ENCODE measurements around the gene YDJC.
"Not testable (repeated sequence)": the region's sequence is repeated elsewhere in the genome, so short reads cannot be mapped to it uniquely, and the experiment has no call there.

The YDJC gene, protein sequence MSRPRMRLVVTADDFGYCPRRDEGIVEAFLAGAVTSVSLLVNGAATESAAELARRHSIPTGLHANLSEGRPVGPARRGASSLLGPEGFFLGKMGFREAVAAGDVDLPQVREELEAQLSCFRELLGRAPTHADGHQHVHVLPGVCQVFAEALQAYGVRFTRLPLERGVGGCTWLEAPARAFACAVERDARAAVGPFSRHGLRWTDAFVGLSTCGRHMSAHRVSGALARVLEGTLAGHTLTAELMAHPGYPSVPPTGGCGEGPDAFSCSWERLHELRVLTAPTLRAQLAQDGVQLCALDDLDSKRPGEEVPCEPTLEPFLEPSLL

DNA sequence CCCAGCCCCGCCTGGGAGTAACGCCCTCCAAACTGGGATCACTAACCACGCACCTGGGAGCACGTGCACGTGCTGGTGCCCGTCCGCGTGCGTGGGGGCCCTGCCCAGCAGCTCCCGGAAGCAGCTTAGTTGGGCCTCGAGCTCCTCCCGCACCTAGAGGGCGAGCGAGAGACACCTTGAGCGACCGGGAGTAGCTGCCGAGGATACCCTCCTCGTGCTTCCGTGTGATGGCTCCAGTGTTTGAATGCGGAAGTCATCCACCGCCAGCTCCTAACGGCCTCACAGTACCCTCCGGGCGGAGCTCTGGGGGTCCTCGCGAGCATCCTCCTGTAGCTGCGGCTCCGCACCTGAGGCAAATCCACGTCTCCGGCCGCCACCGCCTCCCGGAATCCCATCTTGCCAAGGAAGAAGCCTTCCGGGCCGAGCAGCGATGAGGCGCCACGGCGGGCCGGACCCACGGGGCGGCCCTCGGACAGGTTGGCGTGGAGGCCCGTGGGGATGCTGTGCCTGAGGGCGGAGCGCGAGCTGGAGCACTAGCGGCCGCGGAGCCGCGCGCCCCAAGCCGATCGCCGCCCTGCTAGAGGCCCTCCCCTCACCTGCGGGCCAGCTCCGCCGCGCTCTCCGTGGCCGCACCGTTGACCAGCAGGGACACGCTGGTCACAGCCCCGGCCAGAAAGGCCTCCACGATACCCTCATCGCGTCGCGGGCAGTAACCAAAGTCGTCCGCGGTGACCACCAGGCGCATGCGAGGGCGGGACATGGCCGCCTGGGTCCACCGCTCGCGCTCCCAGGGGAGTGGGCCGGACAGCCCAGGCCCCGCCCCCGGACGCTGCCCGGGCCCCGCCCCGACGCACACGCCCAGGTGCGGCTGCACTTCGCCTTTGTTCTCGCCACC is at the start of gene YDJC:
Gene YDJC, minus strand, starts transcription at position 768 of the 895 bp plus-strand sequence. Its CDS starts 8 bp downstream, at position 760.
- peak; percentile 95 for DNase-seq (ENCODE audit: low spot score)

DNA sequence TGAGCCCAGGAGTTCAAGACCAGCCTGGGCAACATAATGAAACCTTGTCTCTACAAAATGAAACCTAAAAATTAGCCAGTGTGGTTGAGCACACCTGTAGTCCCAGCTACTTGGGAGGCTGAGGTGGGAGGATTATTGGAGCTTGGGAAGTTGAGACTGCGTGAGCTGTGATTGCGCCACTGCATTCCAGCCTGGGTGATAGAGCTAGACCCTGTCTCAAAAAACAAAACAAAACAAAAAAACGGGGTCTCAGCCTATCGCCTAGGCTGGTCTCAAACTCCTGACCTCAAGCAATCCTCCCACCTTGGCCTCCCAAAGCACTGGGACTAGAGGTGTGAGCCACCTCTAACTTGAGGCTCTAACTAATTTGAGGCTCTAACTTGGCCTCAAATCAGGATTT is 49.6 kb upstream of the YDJC start:
- DNase-seq (ENCODE audit: low spot score): no peak

DNA sequence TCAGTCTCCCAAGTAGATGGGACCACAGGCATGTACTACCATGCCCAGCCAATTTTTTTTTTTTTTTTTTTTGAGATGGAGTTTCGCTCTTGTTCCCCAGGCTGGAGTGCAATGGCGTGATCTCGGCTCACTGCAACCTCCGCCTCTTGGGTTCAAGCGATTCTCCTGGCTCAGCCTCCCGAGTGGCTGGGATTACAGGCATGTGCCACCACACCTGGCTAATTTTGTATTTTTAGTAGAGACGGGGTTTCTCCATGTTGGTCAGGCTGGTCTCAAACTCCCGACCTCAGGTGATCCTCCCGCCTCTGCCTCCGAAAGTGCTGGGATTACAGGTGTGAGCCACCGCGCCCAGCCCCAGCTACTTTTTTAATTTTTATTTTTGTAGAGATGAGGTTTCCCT is 49.0 kb upstream of the YDJC start:
- DNase-seq (ENCODE audit: low spot score): not testable (repeated sequence)

DNA sequence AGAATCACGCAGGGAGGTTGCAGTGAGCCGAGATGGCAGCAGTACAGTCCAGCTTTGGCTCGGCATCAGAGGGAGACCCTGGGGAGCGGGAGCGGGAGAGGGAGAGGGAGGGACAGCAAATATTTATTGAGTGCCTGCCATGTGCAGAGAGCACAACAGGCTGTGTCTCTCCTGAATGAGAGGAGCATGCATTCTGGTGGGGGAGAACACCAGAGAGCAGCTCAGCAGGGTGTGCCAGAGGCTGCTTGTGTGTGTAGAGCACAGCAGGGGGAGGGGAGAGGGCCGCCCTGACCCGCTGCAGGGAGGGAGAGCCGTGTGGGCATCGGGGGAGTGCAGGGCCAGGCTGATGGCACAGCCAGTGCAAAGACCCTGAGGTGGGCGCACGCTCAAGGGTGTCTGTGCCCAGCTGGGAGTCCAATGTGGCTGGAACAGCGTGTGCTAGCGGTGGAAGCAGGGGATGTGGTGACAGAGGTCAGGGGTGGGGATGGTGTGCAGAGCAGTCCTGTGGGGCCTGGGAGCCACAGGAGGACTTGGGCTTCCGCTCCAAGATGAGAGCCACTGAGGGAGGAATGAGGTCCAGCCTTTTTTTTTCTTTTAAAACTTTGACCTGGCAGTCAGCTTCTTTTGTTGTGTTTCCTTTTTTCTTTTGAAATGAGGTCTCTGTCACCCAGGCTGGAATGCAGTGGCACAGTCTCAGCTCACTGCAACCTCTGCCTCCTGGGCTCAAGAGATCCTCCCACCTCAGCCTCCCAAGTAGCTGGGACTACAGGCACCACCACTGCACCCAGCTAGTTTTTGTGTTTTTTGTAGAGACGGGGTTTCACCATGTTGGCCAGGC is 48.0 kb upstream of the YDJC start:
- no peak for DNase-seq (ENCODE audit: low spot score)

DNA sequence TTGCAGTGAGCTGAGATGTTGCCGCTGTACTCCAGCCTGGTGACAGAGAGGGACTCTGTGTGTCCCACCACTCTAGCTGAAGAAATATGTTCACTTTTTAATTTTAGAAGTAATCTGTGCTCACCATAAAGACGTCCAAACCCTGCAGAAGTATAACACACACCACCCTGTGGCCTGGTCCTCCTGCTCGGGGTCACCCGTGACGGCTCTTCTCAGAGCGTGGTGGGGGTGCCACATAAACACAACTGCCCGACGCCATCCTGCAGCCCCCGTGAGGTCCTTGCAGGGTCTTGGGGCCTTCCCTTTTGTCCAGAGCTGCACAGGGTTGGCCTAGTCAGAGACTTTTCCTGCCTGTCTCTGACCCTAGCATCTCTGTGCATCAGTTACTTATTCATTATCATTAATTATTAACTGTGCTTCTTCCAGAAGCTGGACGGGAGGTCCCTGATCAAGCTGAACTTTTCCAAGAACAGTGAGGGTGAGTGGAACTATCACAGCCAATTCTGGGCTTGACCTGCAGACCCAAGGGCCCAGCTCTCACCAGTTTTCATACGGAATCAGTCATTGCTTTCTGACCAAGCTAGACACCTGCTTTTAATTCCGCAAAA is 44.9 kb upstream of the YDJC start:
- no peak for DNase-seq (ENCODE audit: low spot score)

DNA sequence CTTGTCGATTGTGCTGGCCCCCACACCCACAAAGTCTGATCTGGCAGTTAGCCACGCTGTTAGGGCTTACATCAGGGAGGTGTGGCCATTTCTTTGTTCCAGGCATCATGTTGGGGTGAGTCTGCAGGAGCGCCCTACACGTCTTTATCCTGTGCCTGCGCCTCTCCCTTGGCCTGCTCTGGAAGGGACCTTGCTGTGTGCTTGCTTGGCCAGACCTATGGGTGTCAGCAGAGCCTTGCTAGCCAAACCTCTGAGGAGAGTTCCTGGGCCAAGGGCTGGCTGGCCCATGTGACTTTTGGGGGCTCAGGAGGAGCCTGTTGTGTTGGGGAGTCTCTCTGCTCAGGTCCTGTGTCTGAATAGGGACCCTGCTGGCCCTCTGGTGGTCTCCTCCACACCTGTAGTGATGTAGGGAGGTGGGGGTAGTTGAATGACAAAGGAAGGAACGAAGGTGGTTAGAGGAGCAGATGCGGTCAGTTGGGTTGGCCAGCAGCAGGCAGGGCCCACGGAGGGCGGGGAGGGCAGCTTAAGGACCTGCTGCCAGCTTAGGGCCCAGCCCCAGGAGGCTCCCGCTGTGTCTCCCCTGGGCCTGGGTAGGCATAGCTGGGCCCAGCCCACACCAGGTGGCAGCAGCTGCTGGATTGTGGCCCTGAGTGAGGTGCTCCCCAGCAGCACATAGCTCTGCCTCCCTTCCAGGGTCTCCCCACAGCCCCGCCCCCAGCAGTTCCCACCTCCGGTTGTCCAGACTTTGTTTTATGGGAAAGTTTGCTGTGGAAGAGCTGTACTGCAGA is 43.9 kb upstream of the YDJC start:
- DNase-seq (ENCODE audit: low spot score): no peak

DNA sequence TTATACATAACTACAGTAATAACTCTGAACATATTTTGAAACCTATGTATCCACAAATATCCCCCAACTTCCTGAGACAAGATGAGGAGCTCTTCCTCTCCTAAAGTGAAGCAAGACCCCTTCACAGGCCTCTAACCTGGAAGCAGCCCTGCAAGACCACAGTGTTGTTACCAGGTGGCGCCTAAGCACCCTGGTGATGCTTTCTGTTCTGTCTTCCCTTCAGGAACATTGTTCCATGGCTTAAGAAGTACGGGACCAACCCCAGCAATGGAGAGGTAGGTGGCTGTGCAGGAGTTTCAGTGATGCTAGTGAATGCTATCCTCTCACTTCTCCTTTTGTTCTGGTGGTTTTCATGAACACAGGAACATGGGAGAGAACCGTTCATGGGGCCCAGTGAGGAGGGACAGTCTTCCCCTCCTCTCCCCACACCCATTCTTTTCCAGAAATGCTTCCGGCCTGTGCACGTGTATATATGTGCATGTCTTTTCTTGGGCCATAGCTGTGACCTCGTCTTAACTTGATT is 42.3 kb upstream of the YDJC start:
- DNase-seq (ENCODE audit: low spot score): no peak

DNA sequence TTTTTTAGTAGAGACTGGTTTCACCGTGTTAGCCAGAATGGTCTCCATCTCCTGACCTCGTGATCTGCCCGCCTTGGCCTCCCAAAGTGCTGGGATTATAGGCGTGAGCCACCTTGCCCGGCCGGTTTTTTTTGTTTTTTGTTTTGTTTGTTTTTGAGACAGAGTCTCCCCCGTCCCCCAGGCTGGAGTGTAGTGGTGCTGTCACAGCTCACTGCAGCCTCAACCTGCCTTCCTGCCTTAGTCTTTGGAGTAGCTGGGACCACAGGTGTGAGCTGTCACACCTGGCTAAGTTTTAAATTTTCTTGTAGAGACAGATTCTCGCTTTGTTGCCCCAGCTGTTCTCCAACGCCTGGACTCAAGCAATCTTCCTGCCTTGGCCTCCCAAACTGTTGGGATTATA is 39.2 kb upstream of the YDJC start:
- DNase-seq (ENCODE audit: low spot score): no peak

DNA sequence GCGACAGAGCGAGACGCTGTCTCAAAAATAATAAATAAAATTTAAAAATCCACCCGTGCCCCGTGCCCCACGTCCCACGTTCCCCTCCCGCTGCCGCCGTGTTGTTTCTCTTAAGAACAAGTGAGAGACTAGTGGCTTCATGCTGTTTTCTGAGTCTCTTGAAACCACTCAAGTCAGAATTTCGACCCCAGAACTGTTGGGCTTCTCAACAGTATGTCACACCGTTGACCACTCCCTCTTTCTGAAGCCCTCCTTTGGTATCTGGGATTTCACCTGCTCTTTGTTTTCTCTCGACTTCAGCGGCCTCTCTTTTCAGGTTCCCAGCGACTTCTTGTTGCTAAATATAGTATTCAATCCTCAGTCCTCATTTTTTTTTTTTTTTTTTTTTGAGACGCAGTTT is 37.0 kb upstream of the YDJC start:
- DNase-seq (ENCODE audit: low spot score): no peak

DNA sequence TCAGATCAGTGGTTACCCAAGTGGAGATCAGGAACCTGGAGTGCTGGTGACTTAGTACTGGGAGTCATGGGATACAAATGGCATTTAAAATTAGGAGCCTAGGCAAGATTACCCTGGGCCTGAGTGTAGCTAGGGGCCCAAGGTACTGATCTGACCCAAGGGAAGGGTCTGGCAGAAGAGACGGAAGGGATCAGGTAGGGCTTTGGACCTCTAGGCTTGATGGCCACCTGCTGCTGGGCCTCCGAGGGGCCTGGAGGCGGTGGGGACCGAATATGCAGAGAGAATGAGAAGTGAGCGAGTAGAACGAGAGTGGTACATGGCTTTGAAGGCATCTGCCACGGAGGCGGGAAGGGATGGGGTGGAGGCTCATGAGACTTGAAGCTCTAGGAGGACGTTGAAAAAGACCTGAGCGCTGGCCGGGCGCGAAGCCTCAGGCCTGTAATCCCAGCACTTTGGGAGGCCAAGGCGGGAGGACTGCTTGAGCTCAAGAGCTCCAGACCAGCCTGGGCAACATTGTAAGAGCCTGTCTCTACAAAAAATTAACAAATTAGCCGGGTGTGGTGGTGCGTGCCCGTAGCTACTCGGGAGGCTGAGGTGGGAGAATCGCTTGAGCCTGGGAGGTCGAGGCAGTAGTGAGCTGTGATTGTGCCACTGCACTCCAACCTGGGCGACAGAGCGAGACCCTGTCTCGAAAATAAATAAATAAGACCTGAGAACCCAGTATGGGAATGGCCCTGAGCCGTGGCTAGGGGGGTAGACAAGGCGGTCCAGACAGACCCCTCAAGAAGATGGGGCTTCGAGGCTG is 35.4 kb upstream of the YDJC start:
- DNase-seq (ENCODE audit: low spot score): no peak

DNA sequence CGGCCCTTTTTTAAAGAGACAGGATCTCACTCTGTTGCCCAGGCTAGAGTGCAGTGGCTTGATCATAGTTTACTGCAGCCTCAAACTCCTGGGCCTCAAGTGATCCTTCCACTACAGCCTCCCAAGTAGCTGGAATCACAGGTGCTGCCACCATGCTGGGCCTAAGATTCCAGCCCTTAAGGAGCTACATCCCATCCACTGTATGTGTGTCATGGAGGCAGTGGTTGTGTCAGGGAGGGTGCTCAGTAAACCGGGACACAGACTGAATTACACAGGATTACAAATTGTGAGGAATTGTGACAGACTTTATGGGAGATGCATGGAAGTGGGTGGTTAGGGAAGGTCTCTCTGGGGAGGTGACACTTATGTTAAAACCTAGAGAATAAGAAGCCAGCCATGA is 33.9 kb upstream of the YDJC start:
- no peak for DNase-seq (ENCODE audit: low spot score)

DNA sequence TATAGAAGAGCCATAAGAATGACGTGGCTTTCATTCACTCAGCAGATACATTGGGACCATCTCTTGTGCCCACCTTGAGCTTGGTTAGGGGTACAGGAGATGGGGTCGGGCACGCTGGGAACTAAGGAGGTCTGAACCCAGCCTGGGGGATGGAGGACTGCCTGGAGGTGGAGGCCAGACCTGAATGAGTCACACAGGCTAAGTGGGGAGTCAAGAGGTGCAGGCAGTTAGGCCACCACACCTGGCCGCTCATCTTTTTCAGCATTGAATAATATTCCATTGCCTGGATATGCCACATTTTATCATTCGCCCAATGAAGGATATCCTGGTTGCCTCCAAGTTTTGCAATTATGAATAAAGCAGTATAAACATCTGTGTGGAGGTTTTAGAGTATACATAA is 32.2 kb upstream of the YDJC start:
- no peak for DNase-seq (ENCODE audit: low spot score)

DNA sequence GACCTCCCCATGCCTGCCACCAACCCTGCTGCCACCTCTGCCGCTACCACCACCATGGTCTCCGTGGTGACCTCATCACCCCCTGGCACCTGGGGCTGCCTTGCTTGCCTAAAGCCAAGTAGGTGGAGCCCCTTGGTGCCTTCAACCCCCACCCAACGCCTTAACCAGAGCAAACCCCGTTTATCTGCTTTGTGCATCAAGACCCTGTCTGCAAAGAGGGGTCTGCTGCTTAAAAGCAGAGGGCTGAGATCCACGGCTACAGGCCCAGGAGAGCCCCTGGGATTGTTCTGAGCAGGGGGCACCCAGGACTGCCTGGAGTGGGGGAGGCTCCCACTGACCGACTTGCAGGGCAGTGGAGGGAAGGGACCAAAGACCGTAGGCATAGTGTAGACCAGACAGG is 31.1 kb upstream of the YDJC start:
- no peak for DNase-seq (ENCODE audit: low spot score)

DNA sequence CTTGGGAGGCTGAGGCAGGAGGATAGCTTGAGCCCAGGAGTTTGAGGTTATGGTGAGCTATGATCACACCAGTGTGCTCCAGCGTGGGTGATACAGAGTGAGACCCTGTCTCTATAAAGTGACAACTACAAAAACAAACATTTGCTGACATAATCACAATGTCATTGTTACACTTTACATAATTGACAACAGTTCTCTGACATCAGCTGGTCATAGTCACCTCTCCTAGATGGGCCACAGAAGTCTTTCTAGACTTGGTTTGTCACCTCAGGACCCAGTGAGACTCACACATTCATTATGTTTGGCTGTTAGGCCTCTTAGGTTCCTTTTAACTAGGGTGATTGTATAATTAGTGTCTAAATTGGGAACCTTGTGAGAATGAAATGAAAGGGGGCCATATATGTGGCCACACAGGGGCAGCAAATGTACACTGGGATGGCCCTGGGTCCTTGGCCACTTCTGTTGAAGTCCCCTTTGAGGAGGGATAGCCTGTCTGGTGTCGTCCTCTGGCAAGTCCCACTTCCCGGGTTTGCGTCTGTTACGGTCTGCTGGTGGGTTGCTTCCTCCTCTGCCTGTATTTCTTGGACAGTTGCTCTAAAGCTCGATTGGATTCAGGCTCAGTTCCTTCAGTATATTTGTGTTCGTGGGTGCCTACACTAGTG is 30.2 kb upstream of the YDJC start:
- no peak for DNase-seq (ENCODE audit: low spot score)

DNA sequence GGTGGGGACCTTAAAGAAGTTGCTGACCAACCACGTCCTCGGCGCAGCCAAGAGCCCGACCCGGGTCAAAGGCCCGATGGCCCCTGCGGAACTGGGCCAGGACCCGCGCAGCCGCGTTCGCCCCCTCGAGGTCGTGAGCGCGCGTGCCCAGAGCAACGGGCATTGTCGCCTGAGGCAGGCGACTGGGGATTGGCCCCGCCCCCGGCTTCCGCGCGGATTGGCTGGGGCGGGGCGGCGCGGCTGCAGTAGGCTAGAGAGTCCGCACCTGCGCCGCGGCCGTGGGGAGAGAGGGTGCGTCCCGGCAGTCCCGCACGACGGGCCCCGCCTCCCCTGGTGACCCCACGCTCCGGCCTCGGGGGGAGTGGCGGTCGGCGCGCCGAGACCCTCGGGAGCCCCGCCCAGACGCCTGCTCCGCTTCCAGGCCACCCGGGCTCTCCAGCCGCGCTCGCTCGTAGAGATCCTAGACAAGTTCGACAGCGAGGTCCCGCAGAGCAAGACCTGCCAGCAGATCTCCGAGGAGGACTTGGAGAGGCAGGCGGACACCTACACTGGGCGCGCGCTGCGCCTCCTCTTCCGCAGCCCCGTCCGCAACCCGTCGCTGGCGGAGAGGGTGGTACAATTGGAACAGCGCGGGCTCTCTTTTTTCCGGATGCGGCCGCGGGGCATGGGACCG is 27.7 kb upstream of the YDJC start:
- DNase-seq (ENCODE audit: low spot score): peak; percentile 72

DNA sequence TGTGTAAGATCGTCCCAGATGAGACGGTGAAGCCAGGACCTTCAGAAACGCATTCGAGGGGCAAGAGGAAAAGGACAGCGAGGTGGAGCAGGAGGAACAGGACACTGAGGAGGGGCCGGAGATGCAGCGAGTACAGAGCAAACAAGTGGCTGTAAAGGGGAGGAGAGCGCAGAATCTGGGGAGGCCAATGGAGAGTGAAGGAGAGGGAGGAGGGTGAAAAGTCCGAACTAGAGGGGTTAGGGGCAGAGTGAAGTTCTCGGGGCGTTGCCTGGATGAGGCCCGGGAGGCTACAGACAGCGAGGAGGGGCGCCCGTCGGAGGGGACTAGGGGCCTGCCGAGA is 27.2 kb upstream of the YDJC start:
- DNase-seq (ENCODE audit: low spot score): no peak

DNA sequence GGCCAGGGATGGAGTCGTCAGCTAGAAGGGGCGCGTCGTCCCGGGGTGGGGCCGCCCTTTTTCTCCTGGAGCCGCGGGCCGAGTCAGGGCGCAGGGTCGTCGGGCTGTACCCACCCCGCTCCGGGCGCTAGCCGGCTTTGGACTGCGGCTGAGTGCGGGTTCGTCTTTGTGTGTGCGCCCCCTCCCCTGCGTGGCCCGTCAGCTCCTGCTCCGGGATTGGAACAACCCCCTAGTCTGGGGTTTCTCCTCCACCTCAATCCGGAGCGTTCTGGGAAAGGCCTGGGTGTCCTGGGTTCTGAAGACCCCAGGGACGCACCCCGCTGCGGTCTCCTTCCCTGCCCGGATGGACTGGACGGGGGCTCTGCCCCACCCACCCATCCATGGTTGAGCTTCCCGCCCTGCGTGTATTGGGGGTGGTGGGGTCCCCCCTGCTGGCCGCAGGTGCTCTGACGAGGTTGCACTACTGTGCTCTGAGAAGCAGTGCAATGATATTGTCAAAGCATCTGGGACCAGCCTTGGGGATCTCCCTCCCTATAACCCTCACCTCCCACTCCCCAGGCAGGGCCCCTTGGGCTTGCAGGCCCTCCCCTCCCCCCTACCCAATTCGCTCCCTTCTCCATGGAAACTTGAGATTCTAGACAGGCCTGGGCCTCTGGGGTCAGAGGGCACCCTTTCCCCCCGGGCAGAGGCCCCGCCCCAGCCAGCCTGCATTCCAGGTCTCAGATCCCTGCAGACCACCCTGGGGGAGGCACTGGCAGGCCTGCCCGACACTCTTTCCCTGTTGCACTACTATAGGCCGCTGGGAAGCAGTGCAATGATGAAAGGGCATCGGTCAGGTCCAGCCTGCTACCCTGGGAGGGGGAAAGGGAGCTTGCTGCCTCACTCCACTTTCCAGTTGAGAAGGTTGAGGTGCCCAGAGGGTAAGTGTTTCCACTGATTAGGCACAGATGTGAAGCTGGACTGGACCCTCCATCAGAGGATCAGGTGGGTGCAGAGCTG is 23.0 kb upstream of the YDJC start:
- no peak for DNase-seq (ENCODE audit: low spot score)

DNA sequence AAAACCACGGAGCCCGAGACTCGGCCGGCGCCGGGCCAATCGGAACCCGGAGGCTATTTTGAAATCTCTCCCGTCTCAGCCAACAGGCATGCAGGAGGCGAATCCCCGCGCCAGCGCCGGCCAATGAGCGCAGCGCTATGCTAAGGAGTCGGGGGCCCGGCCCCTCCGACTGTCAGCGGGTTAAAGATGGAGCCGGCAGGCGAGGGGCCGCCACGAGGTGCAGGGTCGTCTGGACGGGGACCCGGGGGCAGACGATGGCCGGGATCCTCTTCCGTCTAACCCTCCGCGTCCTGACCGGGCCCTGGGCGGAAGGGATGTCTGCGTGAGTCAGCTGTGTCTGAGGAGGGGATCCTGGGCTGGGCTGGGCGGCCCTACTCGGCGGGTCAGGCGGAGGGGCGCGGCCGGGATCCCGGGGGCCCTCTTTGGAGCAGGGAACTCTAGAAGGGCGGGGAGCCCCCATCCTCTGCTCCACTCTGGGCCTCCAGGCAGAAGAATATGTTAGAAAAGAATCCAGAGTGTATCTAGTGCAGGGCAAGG is 22.3 kb upstream of the YDJC start:
- peak; percentile 81 for DNase-seq (ENCODE audit: low spot score)
